HG02610 (cell line): ENCODE measurements around the gene PHF21A.
"Not testable (repeated sequence)": the region's sequence is repeated elsewhere in the genome, so short reads cannot be mapped to it uniquely, and the experiment has no call there.

Source experiments
- ATAC-seq: cut with Tn5 transposase; IDR thresholded peaks from one replicate; pipeline ENCODE4 v1.9.1; 2021; ENCODE audit warnings: mild to moderate bottlenecking, moderate library complexity; ENCODE audit not compliant: unreplicated experiment

Gene PHF21A

GRCh38 chr11:45906096-45906682 is 215.1 kb downstream of the PHF21A start:
- no peak for ATAC-seq

GRCh38 chr11:45905576-45905975 is 215.7 kb downstream of the PHF21A start:
- ATAC-seq = not testable (repeated sequence)

- ATAC-seq = no peak
Measured at GRCh38 chr11:45905095-45905494, 216.2 kb downstream of the PHF21A start.

GRCh38 chr11:45904309-45904915 is 216.8 kb downstream of the PHF21A start:
- no peak for ATAC-seq

- ATAC-seq = no peak
Measured at GRCh38 chr11:45902452-45903380, 218.5 kb downstream of the PHF21A start.

- no peak for ATAC-seq
Measured at GRCh38 chr11:45901626-45902025, 219.6 kb downstream of the PHF21A start.

- no peak for ATAC-seq
Measured at GRCh38 chr11:45900916-45901617, 220.2 kb downstream of the PHF21A start.

GRCh38 chr11:45900175-45900800 is 221.0 kb downstream of the PHF21A start:
- ATAC-seq = not testable (repeated sequence)

- ATAC-seq = peak; percentile 67
Measured at GRCh38 chr11:45899448-45900174, 221.6 kb downstream of the PHF21A start.

GRCh38 chr11:45899086-45899447 is 222.2 kb downstream of the PHF21A start:
- no peak for ATAC-seq

GRCh38 chr11:45897556-45897955 is 223.7 kb downstream of the PHF21A start:
- no peak for ATAC-seq

GRCh38 chr11:45896422-45896984 is 224.8 kb downstream of the PHF21A start:
- no peak for ATAC-seq

- ATAC-seq = no peak
Measured at GRCh38 chr11:45895553-45896259, 225.5 kb downstream of the PHF21A start.

- no peak for ATAC-seq
Measured at GRCh38 chr11:45894555-45895247, 226.6 kb downstream of the PHF21A start.

GRCh38 chr11:45892856-45893255 is 228.4 kb downstream of the PHF21A start:
- ATAC-seq = no peak

GRCh38 chr11:45890886-45891550 is 230.2 kb downstream of the PHF21A start:
- no peak for ATAC-seq

GRCh38 chr11:45889966-45890365 is 231.3 kb downstream of the PHF21A start:
- ATAC-seq = no peak

- no peak for ATAC-seq
Measured at GRCh38 chr11:45889555-45889954, 231.7 kb downstream of the PHF21A start.
